A172 (cell line): ENCODE results near the gene FARP2. TPM values are rescaled to one million over a fixed set of nuclear protein-coding genes. Genes with fewer than 3 reads are reported as not detected.

Experiments
- DNase-seq: peaks from one replicate; pipeline ENCODE4 v3.0.0-alpha.2; 2015; ENCODE audit warnings: low spot score
- total RNA-seq: library from RNA; depleted of rRNA; stranded (reverse); fragments of >200 nt; shearing (Covaris generic); gene quantifications from 2 replicates; pipeline ENCODE4 v1.2.3, GENCODE V29; 2014

FARP2 gene
- total RNA-seq, 1 experiment from 2014 or later, result 47.3 TPM

DNA sequence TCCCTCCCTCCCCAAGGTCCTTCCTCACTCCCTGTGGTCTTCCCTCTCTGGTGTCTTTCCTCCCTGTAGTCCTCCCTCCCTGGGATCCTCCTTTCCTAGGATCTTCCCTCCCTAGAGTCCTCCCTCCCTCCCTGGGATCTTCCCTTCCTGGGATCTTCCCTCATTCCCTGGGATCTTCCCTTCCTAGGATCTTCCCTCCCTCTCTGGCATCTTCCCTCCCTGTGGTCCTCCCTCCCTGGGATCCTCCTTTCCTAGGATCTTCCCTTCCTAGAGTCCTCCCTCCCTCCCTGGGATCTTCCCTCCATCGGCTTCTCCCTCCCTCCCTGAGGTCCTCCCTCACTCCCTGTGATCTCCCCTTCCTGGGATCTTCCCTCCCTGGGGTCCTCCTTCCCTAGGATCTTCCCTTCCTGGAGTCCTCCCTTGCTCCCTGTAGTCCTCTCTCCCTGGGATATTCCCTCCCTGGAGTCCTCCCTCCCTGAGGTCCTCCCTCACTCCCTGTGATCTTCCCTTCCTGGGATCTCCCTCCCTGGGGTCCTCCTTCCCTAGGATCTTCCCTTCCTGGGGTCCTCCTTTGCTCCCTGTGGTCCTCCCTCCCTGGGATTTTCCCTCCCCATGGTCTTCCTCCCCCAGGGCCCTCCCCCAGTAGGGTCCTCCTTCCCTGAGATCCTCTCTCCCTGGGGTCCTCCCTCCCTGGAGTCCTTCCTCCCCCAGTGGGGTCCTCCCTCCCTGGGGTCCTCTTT, 129.3 kb downstream of the FARP2 start:
- DNase-seq, result no peak

DNA sequence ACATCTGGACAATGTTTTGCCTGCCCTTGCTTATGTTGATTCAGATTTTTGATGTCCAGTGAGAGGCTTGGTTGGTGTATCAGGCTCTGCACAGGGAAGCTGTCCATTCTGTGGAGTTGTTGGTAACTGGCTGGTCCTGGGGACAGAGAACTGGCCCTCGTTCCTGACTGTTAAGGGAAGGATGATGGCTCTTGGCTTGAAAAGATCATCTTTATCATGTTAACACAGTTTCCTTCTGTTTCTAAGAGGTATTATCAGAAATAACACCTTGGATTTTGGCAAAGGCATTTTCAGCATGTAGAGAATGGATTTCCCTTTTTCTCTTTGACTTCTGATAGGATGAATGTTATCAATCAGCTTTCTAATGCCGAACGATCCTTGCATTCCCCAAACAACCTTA, 133.0 kb downstream of the FARP2 start:
- no peak for DNase-seq

- DNase-seq, result no peak
Measured at GRCh38 chr2:241489733-241490680, 133.9 kb downstream of the FARP2 start.

- DNase-seq, result no peak
Measured at GRCh38 chr2:241490825-241491506, 134.9 kb downstream of the FARP2 start.

GRCh38 chr2:241491549-241492173, 135.6 kb downstream of the FARP2 start:
- DNase-seq, result no peak

DNA sequence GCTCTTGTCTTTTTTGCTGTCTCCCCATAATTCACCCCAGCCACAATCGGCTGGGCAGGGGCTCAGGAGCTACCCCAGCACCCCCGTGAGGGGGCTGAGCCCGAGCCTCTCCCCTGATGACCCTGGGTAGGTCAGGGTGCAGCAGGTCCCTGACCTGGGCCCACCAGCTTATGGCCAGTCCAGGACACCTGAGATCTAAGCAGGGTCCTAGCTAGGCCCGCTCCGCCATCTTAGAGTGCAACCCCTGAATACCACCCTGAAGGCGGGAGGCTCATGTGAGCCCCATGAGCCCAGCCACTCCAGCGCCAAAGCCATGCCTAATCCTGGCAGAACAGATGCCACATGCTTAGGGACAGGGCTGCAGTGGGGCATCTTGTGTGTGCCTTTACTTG, 136.1 kb downstream of the FARP2 start:
- no peak for DNase-seq

DNA sequence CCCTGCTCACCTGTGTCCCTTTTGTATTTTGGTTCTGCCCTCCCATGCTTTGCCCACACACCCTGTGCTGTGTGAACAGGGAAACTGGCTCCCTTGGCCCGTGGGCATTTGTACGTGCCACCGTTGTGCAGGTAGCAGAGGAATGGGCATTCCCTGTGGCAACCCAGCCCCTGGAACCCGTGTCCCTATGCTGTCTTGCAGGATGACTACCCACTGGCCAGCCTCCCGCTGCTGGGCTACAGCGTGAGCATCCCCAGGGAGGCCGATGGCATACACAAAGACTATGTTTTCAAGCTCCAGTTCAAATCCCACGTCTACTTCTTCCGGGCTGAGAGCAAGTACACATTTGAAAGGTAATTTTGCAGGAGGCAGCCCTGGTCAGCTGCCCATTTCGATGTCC, 137.0 kb downstream of the FARP2 start:
- DNase-seq, result no peak

DNA sequence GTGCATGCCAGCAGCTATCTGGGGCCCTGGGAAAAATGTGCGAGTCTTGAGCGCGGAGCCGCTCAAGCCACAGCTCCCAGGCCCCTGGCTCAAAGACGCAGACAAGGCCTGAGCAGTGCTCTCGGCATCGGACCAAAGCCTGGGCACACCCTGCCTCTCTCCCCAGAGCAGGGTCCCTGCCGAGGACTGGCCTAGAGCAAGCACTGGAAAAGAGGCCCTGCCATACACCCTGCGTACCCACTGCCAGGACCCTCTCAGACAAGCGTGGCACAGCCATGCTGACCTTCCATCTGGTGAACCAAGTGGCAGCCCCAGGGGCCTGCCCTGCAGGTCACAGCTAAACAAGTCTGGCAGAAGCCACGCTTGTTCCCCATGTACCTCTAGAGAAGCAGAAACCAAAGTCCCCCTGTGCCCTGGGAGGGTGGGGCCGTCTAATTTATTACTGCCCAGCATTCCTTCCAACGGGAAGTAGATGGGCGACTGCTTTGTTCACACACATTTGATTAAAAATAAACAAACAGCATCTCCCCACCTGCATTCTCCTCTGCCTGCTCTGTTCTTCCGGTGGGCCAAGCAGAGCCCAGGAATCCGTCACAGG, 138.3 kb downstream of the FARP2 start:
- DNase-seq, result no peak

DNA sequence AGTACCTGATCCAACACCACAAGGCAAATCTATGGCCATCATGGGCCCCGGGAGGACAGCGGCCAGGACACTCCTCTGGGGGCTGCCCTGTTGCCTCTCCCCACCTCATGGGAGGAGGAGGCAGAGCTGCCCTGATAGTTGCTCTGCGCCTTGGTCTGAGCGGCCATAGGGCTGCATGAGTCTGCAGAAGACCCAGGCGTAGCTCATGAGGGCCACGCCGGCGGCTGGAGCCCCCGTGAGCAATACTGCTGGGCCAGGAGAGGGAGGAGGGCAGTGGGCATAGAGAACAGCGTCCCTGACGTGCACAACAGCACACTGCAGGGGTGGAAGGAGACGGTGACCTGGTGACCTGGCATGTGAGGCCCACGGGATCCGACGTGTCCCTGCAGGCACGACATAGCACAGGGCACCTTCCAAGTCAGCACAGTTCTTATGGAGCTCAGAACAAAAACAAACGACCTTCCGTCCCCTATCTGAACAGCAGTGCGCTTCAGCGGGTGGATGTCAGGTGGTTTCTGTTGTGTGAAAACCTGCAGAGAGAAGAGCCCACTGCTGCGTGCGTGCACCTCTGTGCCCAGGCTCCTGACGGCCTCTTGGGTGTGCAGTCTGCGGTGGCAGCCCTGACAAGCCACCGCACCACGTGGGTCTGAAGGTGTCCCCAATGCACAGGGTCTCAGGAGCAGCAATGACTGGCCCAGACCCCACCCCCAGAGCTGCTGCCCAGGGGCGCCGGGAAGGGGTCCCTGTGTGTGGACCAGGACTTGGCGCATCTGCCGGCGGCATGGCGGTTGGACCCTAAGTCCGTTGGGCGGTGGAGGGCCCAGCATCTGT, 139.3 kb downstream of the FARP2 start:
- no peak for DNase-seq

DNA sequence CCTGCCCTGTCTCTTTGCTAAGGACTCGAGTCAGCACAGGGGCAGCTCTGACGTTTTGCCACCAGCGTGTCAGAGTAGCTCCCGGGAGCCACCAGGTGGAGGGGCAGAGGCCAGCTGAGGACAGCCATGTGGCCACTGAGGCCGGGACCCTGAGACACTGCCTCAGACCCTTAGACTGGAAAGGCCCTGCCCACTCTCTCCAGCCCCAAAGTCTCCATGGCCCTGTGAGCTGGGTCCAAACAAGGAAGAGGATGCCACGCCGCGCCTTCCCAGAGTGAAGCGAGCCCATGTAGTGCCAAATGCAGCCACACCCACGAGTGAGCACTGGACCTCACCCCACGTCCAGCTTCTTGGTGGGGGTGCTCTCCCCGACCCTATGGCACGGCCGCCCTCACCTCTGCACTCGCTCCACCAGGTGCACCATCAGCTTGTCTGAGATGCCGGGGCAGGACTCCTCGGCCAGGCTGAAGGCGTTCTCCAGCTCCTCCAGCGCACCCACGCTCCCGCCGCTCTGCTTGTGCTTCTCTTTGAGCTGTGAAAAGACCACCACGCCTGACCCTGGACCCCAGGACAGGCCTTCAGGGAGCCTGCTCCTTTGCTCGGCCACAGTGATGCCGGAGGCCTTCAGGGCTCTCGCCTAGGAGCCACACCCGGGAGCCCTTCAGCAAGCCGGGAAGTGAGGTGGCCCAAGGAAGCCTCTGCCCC, 140.1 kb downstream of the FARP2 start:
- no peak for DNase-seq

DNA sequence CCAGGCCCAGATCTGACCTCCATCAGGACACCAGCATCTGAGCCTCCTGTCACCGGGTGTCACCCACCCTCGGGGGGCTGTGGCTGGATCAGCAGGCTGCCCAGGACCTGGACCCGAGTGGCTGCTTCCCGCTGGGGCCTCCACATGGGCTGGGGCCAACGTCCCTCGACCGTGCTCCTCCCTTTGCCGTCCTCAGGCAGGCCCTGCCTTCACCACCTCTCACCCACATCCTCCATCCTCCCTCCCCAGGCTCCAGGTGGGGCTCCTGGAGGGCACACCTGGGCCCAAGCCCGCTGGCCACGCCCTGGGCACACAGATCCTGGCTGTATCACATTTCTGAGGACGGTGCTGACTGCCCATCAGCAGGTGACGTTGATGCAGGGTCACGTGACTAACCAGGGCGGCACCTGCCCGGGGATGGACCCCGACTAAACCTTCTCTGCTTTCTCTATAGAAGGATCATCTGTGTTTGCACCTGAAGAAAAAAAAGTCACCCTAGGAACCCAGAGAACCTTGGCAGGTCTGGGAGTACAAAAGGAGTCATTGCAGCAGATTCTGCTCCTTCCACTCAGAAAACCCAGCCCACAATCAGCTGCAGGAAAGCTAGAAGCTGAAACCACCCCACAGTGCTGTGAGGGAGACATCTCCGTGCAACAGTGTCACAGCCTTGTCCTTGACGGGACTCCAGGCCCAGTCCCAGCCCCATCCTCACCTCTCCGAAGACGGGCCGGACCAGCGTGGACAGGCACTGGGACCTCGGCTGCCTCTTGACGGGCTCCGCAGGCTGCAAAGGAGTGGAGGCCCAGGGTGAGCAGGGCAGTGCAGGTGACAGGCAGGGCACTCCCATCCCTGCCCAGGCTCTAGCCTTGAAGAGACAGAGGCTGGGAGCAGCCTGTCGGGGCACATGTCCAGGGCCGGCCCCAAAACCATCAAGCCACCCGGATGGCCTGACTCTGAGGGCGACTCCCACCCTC, 141.1 kb downstream of the FARP2 start:
- DNase-seq, result no peak

DNA sequence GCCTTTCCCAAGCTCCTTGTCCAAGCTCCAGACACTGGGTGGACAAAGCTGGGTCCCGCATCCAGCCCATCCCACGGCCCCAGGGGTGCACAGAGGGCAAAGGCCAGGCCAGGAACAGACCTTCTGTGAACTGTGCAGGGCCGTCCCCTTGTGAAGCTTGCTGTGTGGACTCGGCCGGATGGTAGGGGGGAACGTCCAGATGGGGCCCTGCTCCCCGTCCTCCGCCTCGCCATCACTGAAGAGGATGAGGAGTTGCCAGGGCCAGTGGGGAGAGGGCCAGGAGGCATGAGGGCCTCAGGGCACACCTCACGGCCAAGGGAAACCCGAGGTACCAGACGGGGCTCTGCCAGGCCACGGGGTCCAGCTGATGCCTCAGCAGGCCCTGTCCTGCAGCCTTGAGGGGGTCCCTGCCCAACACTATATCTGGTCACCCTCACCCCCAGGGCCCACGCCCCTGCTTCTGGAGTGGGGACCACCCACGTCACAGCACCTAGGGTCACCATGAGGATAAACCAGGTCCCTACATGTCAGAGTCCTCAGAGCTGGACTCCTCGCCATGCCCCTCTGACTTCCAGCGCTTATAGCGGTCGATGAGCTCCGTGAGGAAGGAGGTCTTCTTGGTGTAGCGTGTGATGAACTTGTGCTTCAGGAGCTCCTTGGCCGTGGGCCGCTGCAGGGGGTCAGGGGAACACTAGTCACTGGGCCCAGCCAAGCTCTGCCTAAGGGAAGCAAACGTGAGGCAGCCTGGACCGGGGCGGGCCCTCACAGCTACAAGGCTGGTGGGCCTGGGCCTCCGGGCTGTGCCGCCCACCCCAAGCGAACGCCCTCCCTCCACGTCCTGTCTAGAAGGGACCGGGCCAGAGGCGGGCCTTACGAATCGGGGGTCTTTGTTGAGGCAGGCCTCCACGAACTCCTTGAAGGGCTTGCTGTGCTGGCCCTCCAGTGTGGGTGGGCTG, 142.3 kb downstream of the FARP2 start:
- no peak for DNase-seq

- no peak for DNase-seq
Measured at GRCh38 chr2:241499146-241499965, 143.3 kb downstream of the FARP2 start.

DNA sequence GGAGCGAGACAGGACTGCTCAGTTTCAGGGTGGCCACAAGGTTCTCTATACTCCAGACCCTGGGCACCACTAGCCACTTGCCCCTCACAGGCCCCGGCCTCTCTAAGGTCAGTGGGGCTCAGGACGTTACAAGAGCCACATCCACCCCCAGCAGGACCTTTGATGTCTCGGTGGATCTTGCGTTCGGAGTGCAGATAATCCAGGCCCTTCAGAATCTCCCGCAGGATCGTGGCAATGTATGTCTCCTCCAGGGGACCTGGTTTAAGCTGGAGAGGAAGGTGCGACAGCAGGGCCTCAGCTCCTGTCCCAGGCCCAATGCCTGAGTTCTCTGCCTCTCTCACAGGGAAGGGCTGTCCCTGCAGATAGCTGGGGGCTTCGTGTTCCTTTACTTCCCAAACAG, 143.9 kb downstream of the FARP2 start:
- no peak for DNase-seq

DNA sequence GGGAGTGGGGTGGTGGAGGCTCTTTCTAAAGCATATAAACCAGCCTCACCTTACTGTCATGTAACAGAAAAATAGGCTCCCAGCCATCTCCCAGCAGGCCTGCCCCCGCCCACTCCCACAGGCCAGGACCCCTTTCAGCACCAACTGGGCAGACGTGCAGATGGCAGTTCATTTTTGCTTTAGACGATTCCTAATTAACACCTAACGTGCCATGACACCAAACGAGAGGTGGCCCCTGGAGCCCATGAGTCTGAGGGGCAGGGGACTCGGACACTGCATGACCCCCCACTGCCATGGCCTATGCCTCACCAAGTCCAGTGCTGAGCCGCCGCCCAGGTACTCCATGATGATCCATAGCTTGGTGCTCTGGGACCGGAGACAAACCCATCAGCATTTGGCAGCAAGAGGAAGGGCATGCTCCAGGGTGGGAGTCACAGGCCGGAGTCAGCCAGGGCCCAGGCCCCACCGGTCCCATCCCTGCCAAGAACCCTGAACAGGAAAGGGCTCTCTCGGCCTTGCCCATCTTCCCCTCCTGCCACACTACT, 144.4 kb downstream of the FARP2 start:
- DNase-seq, result no peak

DNA sequence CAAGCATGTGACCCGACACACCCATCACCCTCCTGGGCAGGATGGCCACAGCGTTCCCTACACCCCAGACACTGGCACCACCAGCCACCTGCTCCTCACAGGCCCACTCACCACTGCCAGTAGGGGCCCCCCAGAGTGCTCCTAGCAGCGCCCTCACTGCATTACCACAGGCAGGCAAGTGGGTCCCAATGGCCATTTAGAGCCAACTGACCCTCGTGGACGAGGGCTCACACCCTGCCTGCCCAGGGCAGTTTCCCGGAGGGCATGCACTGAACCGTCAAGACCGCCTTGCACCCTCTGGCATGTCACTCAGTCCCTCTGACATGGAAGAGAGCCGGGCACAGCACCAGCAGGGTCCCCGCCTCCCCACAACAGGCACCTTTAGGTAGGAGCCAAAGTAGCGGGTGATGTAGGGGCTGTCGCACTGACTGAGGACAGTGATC, 145.0 kb downstream of the FARP2 start:
- no peak for DNase-seq
